Mesothelial cell of epicardium (in vitro differentiated cells): Measurements from ENCODE around the gene TCL1B. TPM values are rescaled to one million over a fixed set of nuclear protein-coding genes. Genes with fewer than 3 reads are reported as not detected.

Experiments used
- DNase-seq, 2 experiments: peaks; one replicate each; pipeline ENCODE4 v3.0.0; 2021; ENCODE audit warnings: low spot score in 2 of 2; ENCODE audit not compliant: unreplicated experiment in 2 of 2
- H3K27ac Mint-ChIP-seq: 2 replicates; pipeline ENCODE4 v1.8.0; 2021; ENCODE audit warnings: mixed read lengths
- H3K27me3 Mint-ChIP-seq: 2 replicates; pipeline ENCODE4 v1.8.0; 2021; ENCODE audit warnings: low read depth, mixed read lengths
- H3K36me3 Mint-ChIP-seq: 2 replicates; pipeline ENCODE4 v1.8.0; 2021; ENCODE audit warnings: mixed read lengths
- H3K4me1 Mint-ChIP-seq: 2 replicates; pipeline ENCODE4 v1.8.0; 2021; ENCODE audit warnings: mixed read lengths
- H3K4me3 Mint-ChIP-seq: 2 replicates; pipeline ENCODE4 v1.8.0; 2021; ENCODE audit warnings: mild to moderate bottlenecking, moderate library complexity, mixed read lengths
- H3K9me3 Mint-ChIP-seq: 2 replicates; pipeline ENCODE4 v1.8.0; 2021; ENCODE audit warnings: mixed read lengths
- total RNA-seq: library from RNA; stranded (reverse); gene quantifications from 3 replicates; pipeline ENCODE4 v1.2.1, GENCODE V29; 2021
- TF ChIP-seq, protein P1 (sequence below): fragments of 200-600 bp; sonication (generic); IDR thresholded peaks from one replicate; pipeline ENCODE4 v1.5.0; 2021; ENCODE audit warnings: antibody characterized with exemption; ENCODE audit not compliant: unreplicated experiment

Gene TCL1B
- total RNA-seq, 1 donor from 2014 or later, result not detected

DNA sequence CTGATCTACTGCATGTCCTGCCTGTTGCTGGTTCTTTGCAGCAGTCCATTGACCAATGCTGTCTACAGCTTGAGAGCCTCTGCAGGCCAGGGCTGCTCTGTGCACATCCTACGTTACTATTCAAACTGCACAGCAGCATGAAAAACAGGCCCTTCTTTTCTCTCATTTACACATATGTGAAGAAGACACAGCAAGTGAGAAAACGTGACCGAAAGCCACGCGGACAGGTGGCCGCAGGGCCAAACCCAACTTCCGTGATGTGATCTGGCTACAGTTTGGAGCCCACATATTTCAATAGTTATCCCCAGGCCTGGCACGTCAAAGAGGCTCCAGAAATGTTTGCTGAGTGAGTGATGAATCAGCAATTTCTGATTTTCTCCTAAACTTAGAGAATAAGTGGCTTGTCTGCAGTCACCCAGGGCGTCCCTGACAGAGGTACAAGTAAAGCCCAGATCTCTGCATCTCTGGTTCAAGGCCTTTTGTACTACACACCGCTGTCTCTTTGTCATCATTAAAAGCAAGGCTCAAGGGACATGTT, 17.9 kb upstream of the TCL1B start:
- H3K9me3 Mint-ChIP-seq, result no peaks in the 10 kb centered on the region

DNA sequence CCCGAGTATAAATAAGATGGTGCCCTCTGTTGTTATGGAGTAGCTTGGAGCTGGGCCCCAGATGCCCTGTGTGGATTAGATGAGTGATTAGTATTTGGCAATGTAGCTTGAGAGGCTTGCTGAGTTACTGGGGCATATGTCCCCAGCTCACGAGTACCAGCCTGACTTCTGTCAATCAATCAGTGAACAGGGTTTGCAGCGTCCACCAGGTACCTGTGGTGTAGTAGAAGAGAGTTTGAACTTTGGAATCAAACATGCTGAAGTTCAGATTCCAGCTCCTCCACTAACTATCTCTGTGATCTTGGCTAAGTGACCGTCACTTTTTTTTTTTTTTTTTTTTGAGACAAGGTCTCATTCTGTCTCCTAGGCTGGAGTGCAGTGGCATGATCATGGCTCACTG, 11.6 kb upstream of the TCL1B start:
- no peak overlapping the region for H3K27ac Mint-ChIP-seq
- H3K9me3 Mint-ChIP-seq, result peaks cover 17% of the 10 kb centered on the region
- peaks cover 16% of the 10 kb centered on the region for H3K4me1 Mint-ChIP-seq
- DNase-seq, result no peak
- no peak overlapping the region for H3K4me3 Mint-ChIP-seq
- H3K27me3 Mint-ChIP-seq, result peaks cover 16% of the 10 kb centered on the region
- TF ChIP-seq, protein P1, sequence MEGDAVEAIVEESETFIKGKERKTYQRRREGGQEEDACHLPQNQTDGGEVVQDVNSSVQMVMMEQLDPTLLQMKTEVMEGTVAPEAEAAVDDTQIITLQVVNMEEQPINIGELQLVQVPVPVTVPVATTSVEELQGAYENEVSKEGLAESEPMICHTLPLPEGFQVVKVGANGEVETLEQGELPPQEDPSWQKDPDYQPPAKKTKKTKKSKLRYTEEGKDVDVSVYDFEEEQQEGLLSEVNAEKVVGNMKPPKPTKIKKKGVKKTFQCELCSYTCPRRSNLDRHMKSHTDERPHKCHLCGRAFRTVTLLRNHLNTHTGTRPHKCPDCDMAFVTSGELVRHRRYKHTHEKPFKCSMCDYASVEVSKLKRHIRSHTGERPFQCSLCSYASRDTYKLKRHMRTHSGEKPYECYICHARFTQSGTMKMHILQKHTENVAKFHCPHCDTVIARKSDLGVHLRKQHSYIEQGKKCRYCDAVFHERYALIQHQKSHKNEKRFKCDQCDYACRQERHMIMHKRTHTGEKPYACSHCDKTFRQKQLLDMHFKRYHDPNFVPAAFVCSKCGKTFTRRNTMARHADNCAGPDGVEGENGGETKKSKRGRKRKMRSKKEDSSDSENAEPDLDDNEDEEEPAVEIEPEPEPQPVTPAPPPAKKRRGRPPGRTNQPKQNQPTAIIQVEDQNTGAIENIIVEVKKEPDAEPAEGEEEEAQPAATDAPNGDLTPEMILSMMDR, result no peak
- no peaks in the 10 kb centered on the region for H3K36me3 Mint-ChIP-seq

More for the DNA sequence above, 17.9 kb upstream of the TCL1B start:
- Mint-ChIP-seq H3K36me3 (no peaks in the 10 kb centered on the region), H3K27ac (no peak overlapping the region), H3K27me3 (peaks cover 10% of the 10 kb centered on the region), H3K4me3 (no peak overlapping the region), H3K4me1 (peaks cover 10% of the 10 kb centered on the region)
- TF ChIP-seq, protein P1, result no peak
- DNase-seq, result no peak

DNA sequence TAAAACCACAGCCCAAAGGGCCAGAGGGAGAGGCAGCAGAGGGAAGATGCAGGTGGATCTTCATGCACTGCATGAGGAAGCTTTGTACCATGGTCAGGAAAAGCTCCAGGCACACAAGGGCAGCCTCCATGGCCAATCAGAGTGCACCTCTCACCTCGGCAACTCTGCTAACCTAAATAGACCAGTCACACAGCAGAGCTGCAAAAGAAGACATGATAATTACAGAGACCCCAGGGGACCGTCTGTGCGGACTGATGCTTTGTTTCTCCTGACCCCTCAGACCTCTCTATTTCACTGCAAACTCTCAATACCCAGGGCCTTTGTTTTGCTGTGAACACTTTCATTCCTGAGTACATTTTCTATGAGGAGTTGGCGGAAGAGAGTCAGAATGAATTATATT, 10.7 kb upstream of the TCL1B start:
- no peak for DNase-seq
- Mint-ChIP-seq H3K4me3 (no peak overlapping the region), H3K27ac (no peak overlapping the region), H3K4me1 (peaks cover 11% of the 10 kb centered on the region), H3K27me3 (peaks cover 14% of the 10 kb centered on the region), H3K9me3 (peaks cover 17% of the 10 kb centered on the region), H3K36me3 (no peaks in the 10 kb centered on the region)
- TF ChIP-seq, protein P1, result no peak

DNA sequence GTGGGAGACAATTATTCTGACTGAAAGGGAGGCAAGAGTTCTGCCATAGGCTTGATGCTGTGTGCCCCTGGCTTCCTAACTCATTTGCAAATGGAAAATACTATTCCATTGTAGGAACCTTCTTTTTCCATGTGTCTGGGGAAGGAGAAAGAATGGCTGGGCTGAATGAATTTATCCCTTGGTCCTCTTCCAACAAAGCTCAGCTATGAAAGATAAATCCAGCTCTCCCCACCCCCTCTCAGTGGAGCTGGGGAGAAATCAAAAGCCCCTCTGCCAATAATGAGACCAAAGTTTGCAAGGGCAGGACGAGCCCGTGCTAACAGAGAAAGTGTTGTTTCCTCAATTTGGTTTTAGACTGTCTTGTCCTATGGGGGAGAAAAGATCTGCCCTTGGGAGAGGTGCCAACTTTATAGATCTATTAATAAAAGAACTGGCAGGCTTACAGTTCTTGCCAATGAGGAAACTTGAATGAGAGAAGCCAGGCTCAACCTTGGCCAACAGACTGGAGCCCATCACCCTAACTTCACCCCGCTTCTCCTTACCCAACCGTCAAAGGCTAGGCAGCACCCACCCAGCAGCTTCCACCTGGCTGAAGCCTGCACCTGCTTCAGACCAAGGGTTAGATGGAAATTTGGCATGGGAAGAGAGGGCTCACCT, 8.9 kb upstream of the TCL1B start:
- H3K9me3 Mint-ChIP-seq, result peaks cover 21% of the 10 kb centered on the region
- no peaks in the 10 kb centered on the region for H3K36me3 Mint-ChIP-seq
- no peak overlapping the region for H3K4me3 Mint-ChIP-seq
- no peak overlapping the region for H3K27ac Mint-ChIP-seq
- TF ChIP-seq, protein P1, result no peak
- no peak for DNase-seq
- H3K4me1 Mint-ChIP-seq, result peaks cover 8% of the 10 kb centered on the region
- H3K27me3 Mint-ChIP-seq, result peaks cover 12% of the 10 kb centered on the region

DNA sequence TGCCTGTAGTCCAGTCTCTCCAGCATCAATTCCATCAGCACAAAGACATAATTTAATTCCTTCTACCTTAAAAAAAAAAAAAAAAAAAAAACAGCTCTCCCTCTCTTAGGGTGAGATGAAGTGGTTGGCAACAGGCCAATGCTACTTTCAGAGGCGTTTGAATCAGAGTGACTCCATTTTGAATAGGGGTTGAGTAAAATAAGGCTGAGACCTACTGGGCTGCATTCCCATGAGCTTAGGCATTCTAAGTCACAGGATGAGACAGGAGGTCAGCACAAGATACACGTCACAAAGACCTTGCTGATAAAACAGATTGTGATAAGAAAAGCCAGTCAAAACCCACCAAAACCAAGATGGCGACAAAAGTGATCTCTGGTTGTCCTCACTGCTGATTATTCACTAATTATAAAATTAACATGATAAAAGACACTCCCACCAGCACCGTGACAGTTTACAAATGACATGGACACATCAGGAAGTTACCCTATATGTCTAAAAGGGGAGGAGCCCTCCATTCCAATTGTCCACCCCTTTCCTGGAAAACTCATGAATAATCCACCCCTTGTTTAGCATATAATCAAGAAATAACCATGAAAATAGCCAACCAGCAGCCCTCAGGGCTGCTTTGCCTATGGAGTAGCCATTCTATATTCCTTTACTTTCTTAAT, 6.9 kb upstream of the TCL1B start:
- no peak for DNase-seq
- TF ChIP-seq, protein P1, result no peak
- no peak overlapping the region for H3K4me3 Mint-ChIP-seq
- H3K27ac Mint-ChIP-seq, result no peak overlapping the region
- peaks cover 8% of the 10 kb centered on the region for H3K27me3 Mint-ChIP-seq
- H3K9me3 Mint-ChIP-seq, result peaks cover 23% of the 10 kb centered on the region
- no peaks in the 10 kb centered on the region for H3K36me3 Mint-ChIP-seq
- H3K4me1 Mint-ChIP-seq, result peaks cover 8% of the 10 kb centered on the region
